SK-N-SH treated with all-trans-retinoic acid at 6 μM for 48 hours (cell line): Measurements from ENCODE around the gene SIGLEC6.

ENCODE experiments used
- ARNTL ChIP-seq: fragments of 450-650 bp; formaldehyde crosslinking; IDR thresholded peaks from 2 replicates; pipeline ENCODE4 v1.5.0; 2020; ENCODE audit warnings: low read depth, mild to moderate bottlenecking, moderate library complexity, borderline replicate concordance
- BACH2 ChIP-seq: fragments of 250-450 bp; sonication (Bioruptor Pico); IDR thresholded peaks from 2 replicates; pipeline ENCODE4 v1.9.0; 2021; ENCODE audit warnings: mild to moderate bottlenecking, borderline replicate concordance
- ISL1 ChIP-seq: fragments of 250-450 bp; sonication (Bioruptor Pico); IDR thresholded peaks from 2 replicates; pipeline ENCODE4 v2.1.2; 2022; ENCODE audit warnings: mild to moderate bottlenecking, moderate library complexity
- RARB ChIP-seq: fragments of 250-450 bp; sonication (Bioruptor Pico); IDR thresholded peaks from 2 replicates; pipeline ENCODE4 v1.8.0; 2021; ENCODE audit warnings: mild to moderate bottlenecking, moderate library complexity
- SNAI2 ChIP-seq: fragments of 250-450 bp; sonication (Bioruptor Pico); IDR thresholded peaks from 2 replicates; pipeline ENCODE4 v1.5.0; 2020; ENCODE audit warnings: mild to moderate bottlenecking, moderate library complexity
- TCF4 ChIP-seq: fragments of 250-450 bp; sonication (Bioruptor Pico); IDR thresholded peaks from 2 replicates; pipeline ENCODE4 v1.8.0; 2021; ENCODE audit warnings: mild to moderate bottlenecking, moderate library complexity, borderline replicate concordance
- TOX ChIP-seq: fragments of 250-450 bp; sonication (Bioruptor Pico); IDR thresholded peaks from 2 replicates; pipeline ENCODE4 v1.8.0; 2021; ENCODE audit warnings: mild to moderate bottlenecking, moderate library complexity, borderline replicate concordance
- ZC3H10 ChIP-seq: fragments of 250-450 bp; sonication (Bioruptor Pico); IDR thresholded peaks from 2 replicates; pipeline ENCODE4 v1.5.1; 2021; ENCODE audit warnings: mild to moderate bottlenecking, moderate library complexity
- ZFP30 ChIP-seq: fragments of 450-650 bp; formaldehyde crosslinking; IDR thresholded peaks from 2 replicates; pipeline ENCODE4 v1.5.0; 2022; ENCODE audit warnings: mild to moderate bottlenecking, moderate library complexity
- ZNF8 ChIP-seq: fragments of 450-650 bp; formaldehyde crosslinking; IDR thresholded peaks from 2 replicates; pipeline ENCODE4 v1.5.0; 2020; ENCODE audit warnings: mild to moderate bottlenecking, moderate library complexity
- TF ChIP-seq, protein P1 (sequence below): fragments of 250-450 bp; sonication (Bioruptor Pico); IDR thresholded peaks from 2 replicates; pipeline ENCODE4 v1.8.0; 2021; ENCODE audit warnings: low read depth, mild to moderate bottlenecking, moderate library complexity, borderline replicate concordance
- TF ChIP-seq, protein P2 (sequence below): fragments of 250-450 bp; sonication (Bioruptor Pico); IDR thresholded peaks from 2 replicates; pipeline ENCODE4 v1.5.0; 2020; ENCODE audit warnings: mild to moderate bottlenecking, moderate library complexity
- TF ChIP-seq, protein P3 (sequence below): fragments of 250-450 bp; sonication (Bioruptor Pico); IDR thresholded peaks from 2 replicates; pipeline ENCODE4 v1.5.1; 2020; ENCODE audit warnings: low read depth, mild to moderate bottlenecking, moderate library complexity

GRCh38 chr19:51570962-51571575 is 39.6 kb upstream of the SIGLEC6 start, which contains the start of gene ZNF175:
- TF ChIP-seq, protein P1, sequence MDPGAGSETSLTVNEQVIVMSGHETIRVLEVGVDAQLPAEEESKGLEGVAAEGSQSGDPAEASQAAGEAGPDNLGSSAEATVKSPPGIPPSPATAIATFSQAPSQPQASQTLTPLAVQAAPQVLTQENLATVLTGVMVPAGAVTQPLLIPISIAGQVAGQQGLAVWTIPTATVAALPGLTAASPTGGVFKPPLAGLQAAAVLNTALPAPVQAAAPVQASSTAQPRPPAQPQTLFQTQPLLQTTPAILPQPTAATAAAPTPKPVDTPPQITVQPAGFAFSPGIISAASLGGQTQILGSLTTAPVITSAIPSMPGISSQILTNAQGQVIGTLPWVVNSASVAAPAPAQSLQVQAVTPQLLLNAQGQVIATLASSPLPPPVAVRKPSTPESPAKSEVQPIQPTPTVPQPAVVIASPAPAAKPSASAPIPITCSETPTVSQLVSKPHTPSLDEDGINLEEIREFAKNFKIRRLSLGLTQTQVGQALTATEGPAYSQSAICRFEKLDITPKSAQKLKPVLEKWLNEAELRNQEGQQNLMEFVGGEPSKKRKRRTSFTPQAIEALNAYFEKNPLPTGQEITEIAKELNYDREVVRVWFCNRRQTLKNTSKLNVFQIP (CRISPR knock-in tag) = no peak
- TF ChIP-seq ZC3H10 (CRISPR knock-in tag) = no peak
- TF ChIP-seq SNAI2 (CRISPR knock-in tag) = peak; percentile 82; the same call in 1 of the 2 replicates
- no peak for TF ChIP-seq ARNTL (CRISPR knock-in tag)
- TF ChIP-seq ZNF8 (CRISPR knock-in tag) = 0 out of 2 replicates have a peak, but pooled peaks have one; percentile 35
- TF ChIP-seq ZFP30 = no peak
- no peak for TF ChIP-seq BACH2 (CRISPR knock-in tag)
- TF ChIP-seq ISL1 = peak; percentile 32; the same call in 1 of the 2 replicates
- no peak for TF ChIP-seq TCF4 (CRISPR knock-in tag)
- TF ChIP-seq, protein P2, sequence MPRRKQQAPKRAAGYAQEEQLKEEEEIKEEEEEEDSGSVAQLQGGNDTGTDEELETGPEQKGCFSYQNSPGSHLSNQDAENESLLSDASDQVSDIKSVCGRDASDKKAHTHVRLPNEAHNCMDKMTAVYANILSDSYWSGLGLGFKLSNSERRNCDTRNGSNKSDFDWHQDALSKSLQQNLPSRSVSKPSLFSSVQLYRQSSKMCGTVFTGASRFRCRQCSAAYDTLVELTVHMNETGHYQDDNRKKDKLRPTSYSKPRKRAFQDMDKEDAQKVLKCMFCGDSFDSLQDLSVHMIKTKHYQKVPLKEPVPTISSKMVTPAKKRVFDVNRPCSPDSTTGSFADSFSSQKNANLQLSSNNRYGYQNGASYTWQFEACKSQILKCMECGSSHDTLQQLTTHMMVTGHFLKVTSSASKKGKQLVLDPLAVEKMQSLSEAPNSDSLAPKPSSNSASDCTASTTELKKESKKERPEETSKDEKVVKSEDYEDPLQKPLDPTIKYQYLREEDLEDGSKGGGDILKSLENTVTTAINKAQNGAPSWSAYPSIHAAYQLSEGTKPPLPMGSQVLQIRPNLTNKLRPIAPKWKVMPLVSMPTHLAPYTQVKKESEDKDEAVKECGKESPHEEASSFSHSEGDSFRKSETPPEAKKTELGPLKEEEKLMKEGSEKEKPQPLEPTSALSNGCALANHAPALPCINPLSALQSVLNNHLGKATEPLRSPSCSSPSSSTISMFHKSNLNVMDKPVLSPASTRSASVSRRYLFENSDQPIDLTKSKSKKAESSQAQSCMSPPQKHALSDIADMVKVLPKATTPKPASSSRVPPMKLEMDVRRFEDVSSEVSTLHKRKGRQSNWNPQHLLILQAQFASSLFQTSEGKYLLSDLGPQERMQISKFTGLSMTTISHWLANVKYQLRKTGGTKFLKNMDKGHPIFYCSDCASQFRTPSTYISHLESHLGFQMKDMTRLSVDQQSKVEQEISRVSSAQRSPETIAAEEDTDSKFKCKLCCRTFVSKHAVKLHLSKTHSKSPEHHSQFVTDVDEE (CRISPR knock-in tag) = peak; percentile 86
- TF ChIP-seq TOX (CRISPR knock-in tag) = no peak
- TF ChIP-seq RARB (CRISPR knock-in tag) = no peak
- TF ChIP-seq, protein P3, sequence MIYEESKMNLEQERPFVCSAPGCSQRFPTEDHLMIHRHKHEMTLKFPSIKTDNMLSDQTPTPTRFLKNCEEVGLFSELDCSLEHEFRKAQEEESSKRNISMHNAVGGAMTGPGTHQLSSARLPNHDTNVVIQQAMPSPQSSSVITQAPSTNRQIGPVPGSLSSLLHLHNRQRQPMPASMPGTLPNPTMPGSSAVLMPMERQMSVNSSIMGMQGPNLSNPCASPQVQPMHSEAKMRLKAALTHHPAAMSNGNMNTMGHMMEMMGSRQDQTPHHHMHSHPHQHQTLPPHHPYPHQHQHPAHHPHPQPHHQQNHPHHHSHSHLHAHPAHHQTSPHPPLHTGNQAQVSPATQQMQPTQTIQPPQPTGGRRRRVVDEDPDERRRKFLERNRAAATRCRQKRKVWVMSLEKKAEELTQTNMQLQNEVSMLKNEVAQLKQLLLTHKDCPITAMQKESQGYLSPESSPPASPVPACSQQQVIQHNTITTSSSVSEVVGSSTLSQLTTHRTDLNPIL (CRISPR knock-in tag) = no peak
